ENCODE data around the gene CPZ.

The CPZ gene

DNA sequence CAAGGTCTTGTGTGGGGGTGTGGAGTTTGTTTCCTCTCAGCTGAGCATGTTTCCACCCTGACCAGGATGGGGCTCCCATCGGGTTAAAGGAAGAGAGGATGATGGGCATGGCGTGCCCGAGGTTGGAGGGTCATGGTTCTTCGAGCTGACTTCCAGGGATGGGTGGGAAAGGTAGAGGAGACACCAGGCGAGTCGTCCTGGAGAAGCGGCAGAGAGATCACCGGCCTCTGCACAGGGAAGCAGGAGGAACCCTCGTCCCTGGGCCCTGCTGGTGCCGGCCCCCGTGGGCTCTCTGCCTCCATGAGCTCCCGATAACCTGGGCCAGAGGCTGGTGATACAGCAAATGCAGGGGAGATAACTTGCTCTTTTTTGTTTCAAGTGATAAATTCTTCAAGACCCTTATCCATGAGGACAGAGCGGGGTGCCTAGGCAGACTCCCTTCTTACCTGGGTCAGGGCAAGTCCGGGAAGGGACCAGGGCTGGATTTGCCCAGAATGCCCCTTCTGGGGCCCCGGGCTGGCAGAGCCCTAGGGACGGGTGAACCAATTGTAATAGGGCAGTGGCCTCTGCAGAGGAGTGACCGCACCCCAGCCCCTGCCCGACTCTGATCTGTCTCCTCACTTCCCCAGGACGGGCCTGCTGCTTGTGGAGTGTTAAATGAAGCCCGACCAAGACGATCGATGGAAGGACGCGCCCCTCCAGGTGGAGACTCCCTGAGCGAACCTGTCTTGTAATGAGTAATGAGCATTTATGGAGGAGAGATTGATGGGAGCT, 63.0 kb downstream of the CPZ start:
- no peak for DNase-seq

DNA sequence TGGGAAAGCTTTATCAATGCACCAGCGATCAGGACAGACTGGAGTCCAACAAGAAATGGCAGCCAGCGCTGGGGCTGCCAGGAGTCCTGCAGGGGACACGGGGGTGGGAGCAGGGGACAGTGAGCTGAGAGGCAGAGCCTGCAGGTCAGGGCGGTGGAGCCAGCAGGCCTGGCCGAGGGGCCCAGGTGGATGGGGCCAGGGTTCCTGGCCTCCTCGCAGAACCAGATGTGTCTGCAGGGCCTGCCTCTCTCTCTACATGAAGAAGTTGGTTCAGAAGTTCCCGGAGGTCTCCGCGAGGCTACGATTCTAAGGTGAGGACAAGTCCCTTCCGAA, 63.6 kb downstream of the CPZ start:
- no peak for DNase-seq

DNA sequence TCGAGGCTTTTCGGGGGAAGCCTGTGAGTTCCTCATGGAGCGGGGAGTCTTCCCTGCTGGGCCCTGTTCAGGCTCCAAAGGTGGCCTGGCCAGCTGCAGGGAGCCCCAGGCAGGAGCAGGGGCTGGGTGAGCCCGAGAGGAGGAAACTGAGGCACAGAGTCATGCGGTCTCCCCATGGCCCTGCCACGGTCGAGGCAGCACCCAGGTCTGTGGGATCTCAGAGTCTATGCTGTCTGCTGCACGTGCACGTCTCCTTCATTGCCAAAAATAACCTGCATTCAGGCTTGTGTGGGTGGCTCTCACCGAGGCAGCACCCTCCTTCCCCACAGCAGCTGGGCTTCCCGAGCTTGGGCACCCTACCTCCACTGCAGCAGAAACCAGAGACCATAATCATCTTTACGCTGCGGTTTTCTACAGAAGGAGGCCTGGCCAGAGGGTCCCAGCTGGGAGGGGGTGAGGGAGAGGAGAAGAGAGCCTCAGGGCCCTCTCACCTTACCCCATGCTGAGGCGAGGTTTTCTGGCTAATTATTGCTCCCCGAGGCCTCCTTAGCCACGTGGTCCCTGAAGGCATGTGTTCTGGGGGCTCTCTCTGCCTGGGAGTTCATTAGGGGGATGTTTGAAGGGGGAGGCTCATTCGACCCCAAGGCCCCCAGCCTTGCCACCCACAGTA, 64.3 kb downstream of the CPZ start:
- DNase-seq, result no peak

DNA sequence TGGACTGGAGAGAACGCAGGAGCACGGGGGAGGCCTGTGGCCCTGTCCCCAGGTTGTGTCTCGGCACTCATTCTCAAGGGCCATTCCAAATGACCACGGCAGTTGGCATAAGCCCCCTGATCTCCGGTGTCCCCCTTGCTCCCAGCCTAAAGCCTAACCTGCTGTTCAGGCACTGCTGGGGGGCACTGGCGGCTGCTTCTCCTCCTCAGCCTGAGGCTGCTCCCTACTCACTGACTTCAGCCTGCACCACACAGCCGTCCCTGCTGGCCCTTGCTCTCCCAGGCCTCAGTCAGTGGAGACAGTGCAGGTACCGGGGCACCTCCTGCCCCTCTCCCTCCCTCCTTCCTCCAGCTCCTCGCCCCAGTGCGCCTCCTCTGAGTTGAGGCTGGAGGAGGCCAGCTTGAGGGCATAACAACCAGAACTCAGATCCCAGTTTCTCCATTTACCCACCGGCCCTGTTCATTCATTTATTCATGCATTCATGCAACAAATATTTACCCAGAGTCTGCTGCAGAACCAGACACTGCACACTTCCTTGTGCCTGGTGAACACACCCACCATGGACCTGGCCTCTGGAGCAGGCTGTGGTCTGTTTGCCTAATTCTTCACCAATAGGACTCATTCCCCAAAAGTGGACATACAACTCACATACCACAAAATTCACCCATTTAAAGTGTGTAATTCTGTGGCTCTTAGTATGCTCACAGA, 65.0 kb downstream of the CPZ start:
- DNase-seq, result no peak

DNA sequence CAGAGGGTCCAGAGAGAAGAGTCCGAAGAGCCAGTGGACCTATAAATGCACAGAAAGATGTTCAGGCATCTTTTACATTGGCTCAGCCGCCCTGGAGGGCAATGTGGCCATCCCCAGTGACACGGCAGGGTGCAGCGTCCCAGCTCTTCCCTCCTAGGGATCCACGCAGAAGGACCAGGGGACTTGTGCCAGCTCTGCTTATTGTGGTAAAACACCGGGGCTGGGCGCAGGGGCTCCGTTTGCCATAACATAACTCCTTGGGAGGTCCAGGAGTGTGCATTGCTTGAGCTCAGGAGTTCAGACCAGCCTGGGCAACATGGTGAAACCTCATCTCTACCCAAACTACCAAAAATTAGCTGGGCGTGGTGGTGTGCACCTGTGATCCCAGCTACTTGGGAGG, 70.2 kb downstream of the CPZ start:
- DNase-seq, result no peak

DNA sequence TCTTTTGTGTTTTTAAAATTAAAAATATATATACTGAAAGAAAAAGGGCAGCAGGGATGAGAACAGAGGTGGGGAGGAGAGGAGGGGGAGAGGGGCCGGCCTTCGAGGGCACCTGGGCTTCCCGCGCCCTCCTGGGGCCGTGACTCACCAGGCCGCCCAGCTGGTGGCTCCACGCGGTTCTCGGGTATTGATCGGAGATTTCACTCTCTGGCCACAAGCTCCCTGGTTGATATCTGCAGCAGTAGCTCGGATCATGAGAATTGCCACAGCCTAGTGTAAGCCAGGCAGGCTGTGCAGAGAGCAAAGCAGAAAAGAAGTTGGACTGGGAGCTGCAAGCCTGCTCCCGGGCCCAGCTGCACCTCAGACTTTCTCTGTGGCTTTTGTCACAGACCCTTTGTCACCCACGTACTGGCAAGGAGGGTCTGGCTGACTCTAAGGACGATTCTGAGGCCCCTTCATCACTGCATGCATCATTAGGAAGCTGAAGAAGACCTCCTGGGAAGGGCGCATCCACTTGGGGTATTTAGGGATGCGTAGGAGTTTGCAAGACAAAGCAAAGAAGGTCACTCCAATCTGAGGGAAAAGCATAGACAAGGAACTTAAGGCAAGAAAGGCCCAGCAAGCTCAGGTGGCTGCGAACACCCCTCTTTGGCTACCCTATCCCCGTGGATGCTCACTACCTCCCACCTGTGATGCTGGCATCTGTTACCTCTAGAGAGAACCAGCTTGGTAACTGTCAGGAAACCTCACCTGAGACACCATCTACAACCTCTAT, 71.7 kb downstream of the CPZ start:
- DNase-seq, result no peak

GRCh38 chr4:8664976-8665375, 72.4 kb downstream of the CPZ start:
- no peak for DNase-seq

GRCh38 chr4:8665406-8666360, 73.1 kb downstream of the CPZ start:
- no peak for DNase-seq

- DNase-seq, result no peak
These were observed 74.0 kb downstream of the CPZ start for GRCh38 chr4:8666581-8666980.

Data from DMS 273 treated with DMSO at 0.1 percent for 48 hours (cell line).